ENCODE measurements around the gene ZNF683.
"Not testable (repeated sequence)": the region's sequence is repeated elsewhere in the genome, so short reads cannot be mapped to it uniquely, and the experiment has no call there.

The ZNF683 gene

GRCh38 chr1:26387447-26387846 is 14.9 kb upstream of the ZNF683 start:
- no peak overlapping the region for H3K4me3 ChIP-seq (replicated peaks in 1 of 2; ENCODE audit: low read depth in 2 of 2, low read length in 2 of 2)
- peak in 1 of 2 donors; percentile 62 for DNase-seq (ENCODE audit: low read depth in 2 of 2)
- no peak for TF ChIP-seq CTCF (IDR thresholded peaks at IDR 0.05; ENCODE audit: low read depth, low read length)

- not testable (repeated sequence) for DNase-seq (ENCODE audit: low read depth in 2 of 2); H3K4me3 ChIP-seq (replicated peaks in 1 of 2; ENCODE audit: low read depth in 2 of 2, low read length in 2 of 2)
These were observed 12.5 kb upstream of the ZNF683 start for GRCh38 chr1:26385063-26385462.

- no peak for TF ChIP-seq CTCF (IDR thresholded peaks at IDR 0.05; ENCODE audit: low read depth, low read length)
- no peak for DNase-seq (ENCODE audit: low read depth in 2 of 2)
- no peak overlapping the region for H3K4me3 ChIP-seq (replicated peaks in 1 of 2; ENCODE audit: low read depth in 2 of 2, low read length in 2 of 2)
These were observed 11.5 kb upstream of the ZNF683 start for GRCh38 chr1:26384076-26384475.

GRCh38 chr1:26378879-26379251 is 6.3 kb upstream of the ZNF683 start:
- no peak overlapping the region for H3K4me3 ChIP-seq (replicated peaks in 1 of 2; ENCODE audit: low read depth in 2 of 2, low read length in 2 of 2)
- TF ChIP-seq CTCF (IDR thresholded peaks at IDR 0.05; ENCODE audit: low read depth, low read length), result no peak
- DNase-seq (ENCODE audit: low read depth in 2 of 2), result no peak

- DNase-seq (ENCODE audit: low read depth in 2 of 2), result peak; percentile 91 to 97
- H3K4me3 ChIP-seq (replicated peaks in 1 of 2; ENCODE audit: low read depth in 2 of 2, low read length in 2 of 2), result no peak overlapping the region
These were observed 5.7 kb upstream of the ZNF683 start for GRCh38 chr1:26378088-26378878.

GRCh38 chr1:26376050-26376449 is 3.5 kb upstream of the ZNF683 start:
- TF ChIP-seq CTCF (IDR thresholded peaks at IDR 0.05; ENCODE audit: low read depth, low read length), result no peak
- DNase-seq (ENCODE audit: low read depth in 2 of 2), result no peak
- no peak overlapping the region for H3K4me3 ChIP-seq (replicated peaks in 1 of 2; ENCODE audit: low read depth in 2 of 2, low read length in 2 of 2)

More at GRCh38 chr1:26378088-26378878, 5.7 kb upstream of the ZNF683 start:
- TF ChIP-seq CTCF (IDR thresholded peaks at IDR 0.05; ENCODE audit: low read depth, low read length), result no peak

- no peak overlapping the region for H3K4me3 ChIP-seq (replicated peaks in 1 of 2; ENCODE audit: low read depth in 2 of 2, low read length in 2 of 2)
- TF ChIP-seq CTCF (IDR thresholded peaks at IDR 0.05; ENCODE audit: low read depth, low read length), result no peak
- DNase-seq (ENCODE audit: low read depth in 2 of 2), result no peak
These were observed 2.5 kb upstream of the ZNF683 start for GRCh38 chr1:26375081-26375480.

GRCh38 chr1:26374361-26374760 is 1.8 kb upstream of the ZNF683 start:
- DNase-seq (ENCODE audit: low read depth in 2 of 2), result peak in 1 of 2 donors; percentile 29
- H3K4me3 ChIP-seq (replicated peaks in 1 of 2; ENCODE audit: low read depth in 2 of 2, low read length in 2 of 2), result not testable (repeated sequence)
